Measurements from ENCODE around the gene STK24.

STK24 gene

DNA sequence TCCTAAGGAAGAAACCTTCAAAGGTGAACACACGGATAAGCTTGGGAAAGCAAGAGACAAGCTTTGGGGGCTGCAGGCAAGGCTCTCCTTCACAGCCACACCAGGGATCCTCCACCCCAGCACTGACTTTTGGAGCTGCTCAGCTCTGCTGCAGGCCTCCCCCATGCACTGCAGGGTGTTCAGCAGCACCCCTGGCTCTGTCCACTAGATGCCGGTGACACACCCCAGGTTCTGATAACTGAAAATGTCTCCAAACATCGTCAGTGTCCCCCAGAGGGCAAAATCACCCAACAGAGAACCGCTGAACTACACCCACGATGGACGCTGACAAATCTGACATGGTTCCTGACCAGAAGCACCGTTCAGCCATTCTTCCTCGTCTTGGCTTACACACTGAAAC lies 90.5 kb downstream of the STK24 start:
- no peak for DNase-seq

DNA sequence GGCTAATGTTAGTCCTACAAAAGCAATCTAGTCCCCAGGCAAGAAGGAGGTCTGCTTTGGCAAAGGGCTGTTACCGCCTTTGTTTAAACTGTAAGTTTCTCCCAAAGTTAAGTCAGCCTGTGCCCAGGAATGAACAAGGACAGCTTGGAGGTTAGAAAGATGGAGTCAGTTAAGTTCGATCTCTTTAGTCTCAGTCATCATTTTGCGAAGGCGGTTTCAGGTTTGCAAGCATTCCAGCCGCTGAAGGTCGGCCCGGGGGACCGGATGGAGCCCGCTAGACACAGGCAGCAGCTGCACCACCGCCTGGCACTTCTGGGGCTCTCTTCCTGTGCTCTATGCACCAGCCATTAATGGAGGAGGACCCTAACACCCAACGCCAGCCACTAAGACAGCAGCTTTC lies 91.3 kb downstream of the STK24 start:
- no peak for DNase-seq

GRCh38 chr13:98484289-98485219 lies 92.4 kb downstream of the STK24 start:
- peak; percentile 76 for DNase-seq

DNA sequence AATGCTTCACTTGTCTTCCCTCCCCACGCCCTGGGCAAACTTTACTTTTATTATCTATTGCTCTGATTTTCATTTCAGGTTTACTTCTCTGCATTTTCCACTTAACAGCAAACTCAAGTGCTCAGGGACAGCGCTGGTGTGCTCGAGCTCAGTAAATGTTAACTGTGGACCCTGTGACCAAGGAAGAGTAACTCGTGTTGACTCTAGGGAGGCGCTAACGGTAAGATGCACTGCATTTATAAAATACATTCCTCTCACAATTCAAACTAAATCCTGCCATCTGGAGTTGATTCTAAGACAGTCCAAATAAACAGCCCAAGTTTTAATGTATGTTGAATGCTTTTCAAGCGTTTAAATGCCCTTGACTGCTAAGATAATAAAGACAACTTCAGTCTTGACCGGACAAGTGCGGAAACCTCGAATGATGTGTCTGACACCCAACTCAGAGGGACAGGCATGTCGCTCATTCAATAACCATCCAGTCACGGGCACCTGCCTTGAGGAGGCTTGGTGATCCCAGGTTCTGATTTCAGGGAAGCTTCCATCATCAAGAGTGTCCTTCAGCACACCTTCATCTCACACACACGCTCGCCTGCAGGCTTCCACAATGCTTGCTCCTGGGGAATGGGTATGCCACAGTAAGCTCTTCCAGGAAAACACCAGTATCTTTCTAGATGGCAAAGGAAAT lies 93.2 kb downstream of the STK24 start:
- DNase-seq: no peak

DNA sequence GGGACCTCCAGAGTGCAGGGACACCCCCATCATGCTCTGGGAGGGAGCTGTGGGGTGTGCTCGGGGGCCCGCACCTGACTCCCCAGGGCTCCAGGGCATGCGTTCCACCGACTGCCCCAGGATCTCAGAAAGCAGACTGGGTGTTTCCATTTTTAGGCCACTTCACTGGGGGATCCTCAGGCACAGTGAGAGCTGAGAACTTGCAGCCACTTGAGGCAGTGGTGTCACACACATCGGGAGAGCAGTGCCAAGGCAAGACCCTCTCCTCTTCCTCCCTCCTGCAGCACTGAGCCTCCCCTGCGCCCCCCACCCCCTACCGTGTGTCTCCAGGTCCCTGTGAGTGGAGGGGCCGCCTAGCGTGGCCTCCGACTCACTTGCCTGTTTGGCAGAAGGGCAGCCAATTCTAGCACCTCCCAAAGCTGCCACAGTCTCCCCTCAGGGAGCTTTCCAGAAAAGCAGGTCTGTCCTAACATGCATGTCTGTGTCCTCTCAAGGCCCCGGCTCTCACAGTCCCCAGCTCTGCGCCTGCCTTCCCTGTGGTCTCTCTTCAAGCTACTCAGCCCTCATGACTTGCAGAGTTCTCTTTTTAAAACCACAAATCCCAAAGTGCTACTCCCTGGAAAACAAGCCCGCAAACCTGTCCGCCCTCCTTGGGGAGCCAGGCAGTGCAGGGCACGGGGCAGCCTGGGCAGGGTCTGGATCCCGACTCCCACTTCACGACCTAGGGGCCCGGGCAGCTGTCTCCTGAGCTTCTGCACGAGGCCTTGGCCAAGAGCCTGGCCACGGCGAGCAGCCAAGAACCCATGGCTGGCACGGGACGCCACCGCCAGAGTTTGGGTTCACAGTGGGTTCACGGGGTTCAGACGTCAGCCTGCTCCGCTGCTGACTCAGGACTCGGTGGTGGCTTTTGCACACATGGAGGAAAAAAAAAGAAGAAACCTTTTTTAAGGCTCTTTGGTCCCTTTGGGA lies 94.1 kb downstream of the STK24 start:
- DNase-seq: no peak

DNA sequence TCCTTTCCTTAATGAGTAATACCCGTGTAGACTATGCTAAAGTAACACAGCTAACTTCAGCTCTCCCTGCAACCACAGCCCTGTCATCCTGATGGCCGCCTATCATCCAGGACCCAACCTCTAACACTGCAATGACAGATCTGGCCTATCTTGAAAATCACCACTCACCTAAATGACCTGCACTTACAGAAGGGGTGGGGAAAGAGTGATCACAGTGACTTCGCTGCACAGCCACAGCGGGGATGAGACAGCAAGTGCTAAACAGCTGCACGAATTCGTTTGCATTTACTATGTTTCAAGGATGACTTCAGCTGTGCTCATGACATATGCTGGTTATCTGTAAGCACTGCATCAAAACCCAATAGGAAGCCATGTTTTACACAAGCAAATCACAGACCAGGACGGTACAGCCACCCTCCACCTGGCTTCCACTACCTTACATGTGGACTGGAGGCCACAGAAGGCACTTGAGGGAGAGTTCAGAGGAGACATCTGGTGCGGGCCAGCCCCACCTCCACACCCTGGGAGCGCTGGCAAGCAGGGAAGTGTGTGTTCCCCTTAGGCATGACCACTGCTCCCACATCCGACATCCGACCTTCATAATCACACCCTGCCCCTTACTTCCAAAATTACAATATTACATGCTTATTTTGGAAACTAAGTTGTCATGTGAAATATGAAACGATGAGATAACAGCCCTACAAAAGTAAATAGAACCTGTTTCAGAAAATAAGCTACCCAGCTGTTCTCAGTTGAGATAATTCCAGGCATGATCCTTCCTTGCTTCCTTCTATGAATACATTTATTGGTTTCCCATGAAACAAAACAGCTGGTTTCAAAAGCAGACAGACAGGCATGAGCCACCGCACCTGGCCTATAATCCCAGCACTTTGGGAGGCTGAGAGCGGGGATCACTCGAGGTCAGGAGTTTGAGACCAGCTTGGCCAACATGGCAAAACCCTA lies 95.7 kb downstream of the STK24 start:
- no peak for DNase-seq

DNA sequence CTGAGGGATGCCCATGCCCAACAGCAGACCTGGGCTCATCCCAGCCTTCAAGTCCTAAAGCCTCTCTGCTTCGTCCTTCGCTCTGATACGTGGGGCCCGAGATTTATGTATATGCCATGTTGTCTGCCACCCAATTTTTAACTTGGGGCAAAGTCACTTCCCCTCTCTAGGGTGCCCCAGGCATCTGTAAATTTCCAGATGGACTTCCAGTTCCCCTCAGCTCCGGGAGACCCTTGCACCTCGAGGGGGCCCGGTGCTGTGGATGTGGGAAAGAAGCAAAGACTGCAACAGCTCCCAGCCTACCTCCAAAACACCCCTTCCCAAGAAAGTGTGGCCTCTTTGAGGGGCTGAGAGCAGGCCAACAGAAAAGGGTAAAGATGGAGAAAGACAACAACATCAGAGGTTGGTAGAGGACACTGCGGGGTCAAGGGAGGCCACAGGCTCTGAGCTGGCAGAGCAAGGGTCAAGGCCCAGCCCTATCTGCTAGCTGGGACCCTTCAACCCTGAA lies 97.4 kb downstream of the STK24 start:
- DNase-seq: no peak

GRCh38 chr13:98478189-98479129 lies 98.4 kb downstream of the STK24 start:
- no peak for DNase-seq

DNA sequence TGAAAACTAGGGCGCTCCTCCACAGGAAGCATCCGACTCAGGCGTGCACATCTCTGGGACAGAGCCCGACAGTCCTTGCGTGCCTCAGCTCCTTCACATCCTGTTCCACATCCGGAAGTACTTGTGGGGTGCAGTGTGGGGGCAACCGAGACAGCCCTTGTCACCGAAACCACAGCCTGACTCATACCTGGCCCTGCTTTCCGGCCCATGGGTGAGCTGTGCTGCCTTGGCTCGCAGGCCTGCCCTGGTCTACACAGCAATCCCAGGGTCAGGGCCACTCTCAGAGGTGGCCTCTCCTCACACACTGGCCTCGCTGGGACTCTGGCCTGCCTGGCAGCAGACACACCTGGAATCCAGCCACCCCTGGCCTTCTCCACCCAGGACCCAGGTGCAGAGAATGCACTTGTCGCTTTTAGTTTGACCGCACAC lies 100.4 kb downstream of the STK24 start:
- no peak for DNase-seq

- no peak for DNase-seq
Observed at GRCh38 chr13:98476106-98476505, 100.8 kb downstream of the STK24 start.

- no peak for DNase-seq
Observed at GRCh38 chr13:98475522-98475921, 101.4 kb downstream of the STK24 start.

GRCh38 chr13:98474761-98475160 lies 102.1 kb downstream of the STK24 start:
- no peak for DNase-seq

- no peak for DNase-seq
Observed at GRCh38 chr13:98474292-98474691, 102.6 kb downstream of the STK24 start.

DNA sequence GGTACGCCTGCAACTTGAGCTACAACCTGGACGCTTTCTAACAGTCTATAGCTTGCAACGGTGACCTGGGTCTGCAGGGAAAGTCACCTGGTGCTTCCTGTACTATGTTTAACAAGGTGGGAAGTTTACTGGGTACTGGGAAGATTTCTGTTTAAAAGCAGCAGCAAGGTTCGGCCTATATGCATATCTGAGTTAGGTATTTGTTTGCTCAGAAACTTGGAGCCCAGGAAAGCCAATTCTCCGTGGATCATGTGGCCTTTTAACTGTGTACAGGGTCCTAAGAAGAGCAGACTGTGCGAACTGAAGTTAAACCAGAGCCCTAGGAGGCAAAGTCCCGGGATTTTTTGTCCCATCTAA lies 103.1 kb downstream of the STK24 start:
- DNase-seq: no peak

GRCh38 chr13:98473135-98473787 lies 103.6 kb downstream of the STK24 start:
- no peak for DNase-seq

- no peak for DNase-seq
Observed at GRCh38 chr13:98471934-98472333, 105.0 kb downstream of the STK24 start.

DNA sequence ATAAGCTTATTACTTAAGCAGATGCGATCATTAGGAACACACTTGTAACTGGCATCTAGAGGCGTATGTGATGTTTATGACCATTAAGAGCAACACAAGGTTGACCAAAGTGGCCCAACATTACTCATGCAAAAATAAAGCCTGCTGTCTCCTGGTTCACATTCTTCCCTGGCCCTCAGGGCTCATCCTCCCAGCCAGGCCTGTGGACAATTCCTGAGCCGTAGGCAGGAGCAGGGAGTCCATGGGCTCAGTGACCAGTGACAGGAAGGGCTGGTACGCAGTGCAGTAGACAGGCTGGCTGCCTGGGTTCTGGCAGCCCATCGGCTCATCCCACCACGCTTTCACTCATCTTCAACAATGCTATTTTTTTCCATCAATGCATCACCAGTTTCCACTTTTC lies 106.0 kb downstream of the STK24 start:
- DNase-seq: no peak

DNA sequence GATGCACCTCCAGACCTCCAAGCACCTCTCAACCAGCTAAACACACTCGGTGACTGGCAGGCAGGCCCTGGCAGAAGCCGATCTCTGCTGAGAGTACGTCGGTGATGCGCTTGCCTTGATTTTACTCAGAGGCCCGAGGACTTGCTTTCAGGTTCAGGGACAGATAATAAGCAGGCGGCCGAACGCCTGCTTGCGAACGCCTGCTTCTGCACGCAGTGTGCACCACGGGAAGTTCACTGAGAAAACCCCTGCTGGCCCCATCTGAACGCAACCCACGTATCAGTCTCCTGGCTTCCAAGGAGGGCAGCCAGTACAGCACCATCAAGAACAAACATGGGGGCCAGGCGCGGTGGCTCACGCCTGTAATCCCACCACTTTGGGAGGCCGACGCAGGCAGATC lies 108.0 kb downstream of the STK24 start:
- no peak for DNase-seq

- no peak for DNase-seq
Observed at GRCh38 chr13:98468361-98468760, 108.5 kb downstream of the STK24 start.
